ENCODE measurements around the gene TMEM225B. TPM values are rescaled to one million over a fixed set of nuclear protein-coding genes. Genes with fewer than 3 reads are reported as not detected.

Gene TMEM225B, protein sequence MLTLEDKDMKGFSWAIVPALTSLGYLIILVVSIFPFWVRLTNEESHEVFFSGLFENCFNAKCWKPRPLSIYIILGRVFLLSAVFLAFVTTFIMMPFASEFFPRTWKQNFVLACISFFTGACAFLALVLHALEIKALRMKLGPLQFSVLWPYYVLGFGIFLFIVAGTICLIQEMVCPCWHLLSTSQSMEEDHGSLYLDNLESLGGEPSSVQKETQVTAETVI
- total RNA-seq (2022; extraction: Qiagen RNA extraction; ENCODE audit: low read depth): 0.59 to 0.94 TPM (median 0.87 TPM) in 5 replicates

DNA sequence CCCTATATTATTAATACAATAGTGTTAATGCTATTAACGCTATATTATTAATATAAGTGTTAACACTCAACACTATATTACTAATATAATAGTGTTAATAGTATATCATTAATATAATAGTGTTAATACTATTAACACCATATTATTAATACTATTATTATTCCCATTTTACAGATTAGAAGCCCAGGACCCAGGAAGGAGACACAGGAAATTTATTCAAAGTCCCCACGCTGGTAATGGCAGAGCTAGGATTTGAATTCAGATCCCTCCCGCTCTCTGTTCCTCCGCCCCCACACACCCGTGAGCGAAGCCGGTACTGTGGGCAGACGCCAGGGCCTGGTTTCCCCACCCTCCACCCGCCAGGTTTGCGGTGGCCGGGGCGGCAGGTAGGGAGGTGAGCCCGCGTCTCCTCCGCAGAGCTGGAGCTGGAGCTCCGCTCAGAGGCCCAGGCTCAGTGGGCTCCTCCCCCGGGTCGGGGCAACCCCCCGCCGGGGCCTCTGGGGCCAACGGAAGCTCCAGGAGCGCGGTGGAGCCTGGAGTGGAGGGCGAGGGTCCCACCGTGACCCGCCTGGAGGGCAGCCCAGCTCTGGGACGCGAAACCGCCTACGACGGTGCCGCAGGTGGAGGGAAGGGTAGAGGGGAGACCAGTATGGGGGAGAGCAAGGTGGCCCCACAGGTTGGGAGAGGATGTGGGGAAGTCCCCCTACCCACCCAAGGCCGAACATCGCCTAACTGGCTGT lies at the start of gene TMEM225B:
Gene TMEM225B (plus strand): TSS at position 506 of the 740 bp plus-strand sequence. CDS start 6,122 bp downstream, outside the sequence.

DNA sequence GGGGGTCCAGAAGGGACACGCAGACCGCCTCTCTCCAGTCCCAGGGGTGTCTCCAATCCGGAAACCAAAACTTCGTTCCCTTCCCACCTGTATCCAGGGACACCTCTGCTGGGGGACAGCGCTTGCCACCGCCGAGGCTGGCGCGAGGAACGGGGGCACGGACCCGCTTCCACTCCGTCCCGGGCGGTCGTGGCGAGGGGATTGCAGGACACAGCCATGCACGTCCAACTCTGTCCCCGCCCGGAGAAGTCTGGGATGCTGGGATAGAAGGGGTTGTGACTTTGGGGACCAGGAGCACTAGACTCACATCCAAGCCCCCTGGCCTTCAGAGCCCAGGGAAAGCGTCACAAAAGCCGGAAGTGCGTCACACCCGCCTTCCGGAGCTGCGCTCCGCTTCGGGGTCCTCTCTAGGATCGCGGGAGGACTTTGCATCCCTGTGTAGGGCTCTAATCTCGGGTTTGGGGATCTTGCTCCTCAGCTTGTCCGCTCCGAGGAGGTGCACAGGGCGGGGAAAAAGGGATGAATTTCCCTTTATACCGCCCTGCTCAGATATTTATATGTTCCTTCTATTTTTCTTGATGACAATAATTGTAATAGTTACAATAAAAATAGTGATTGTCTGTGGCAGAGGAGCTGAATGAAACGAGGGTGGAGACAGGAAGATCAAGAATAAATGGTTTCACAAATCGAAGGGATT lies 46.2 kb upstream of the TMEM225B start, which contains the start of gene FAM200A:
Gene FAM200A (minus strand): TSS at position 348 of the 697 bp plus-strand sequence. CDS start 3,707 bp downstream, outside the sequence.

DNA sequence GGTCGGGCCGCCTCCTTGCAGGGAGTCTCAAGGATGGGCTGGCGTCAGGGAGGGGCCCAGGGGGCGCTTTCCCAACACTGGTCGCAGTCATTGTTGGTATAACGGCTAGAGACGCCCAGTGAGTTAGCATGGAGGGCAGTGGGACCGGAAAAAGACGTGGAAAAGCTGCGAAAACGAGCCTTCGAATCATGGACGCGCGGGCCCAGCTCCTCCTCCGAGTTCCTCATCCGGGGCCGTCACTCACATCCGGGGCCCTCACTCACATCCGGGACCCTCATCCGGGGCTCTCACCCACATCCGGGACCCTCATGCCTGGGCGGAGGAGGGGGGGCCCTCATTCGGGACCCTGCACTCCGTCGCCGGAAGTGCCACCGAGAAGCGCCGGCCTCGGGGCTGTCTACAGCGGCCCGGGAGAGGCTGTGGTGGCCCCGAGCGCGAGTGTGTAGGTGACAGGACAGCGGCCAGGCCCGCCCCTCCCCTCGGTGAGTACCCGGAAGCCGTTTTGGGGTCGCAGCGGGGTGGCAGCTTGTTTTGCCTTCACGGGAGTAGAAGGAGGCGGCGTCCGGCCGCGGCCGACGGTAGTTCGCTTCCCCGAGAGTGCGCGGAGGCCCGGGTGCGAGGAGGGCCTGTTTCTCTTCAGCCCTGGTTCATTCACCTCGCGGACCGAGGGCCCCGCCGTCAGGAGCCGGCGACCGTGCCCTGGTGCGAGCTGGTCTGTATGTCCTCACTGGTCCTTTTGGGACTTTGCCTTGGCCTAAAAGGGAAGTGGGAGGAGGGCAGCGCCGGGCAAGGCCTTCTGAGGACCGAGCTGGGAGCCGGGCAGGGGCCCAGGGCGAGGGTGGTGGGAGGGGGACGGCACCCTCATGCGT lies 39.5 kb upstream of the TMEM225B start, which contains the start of gene ZNF655:
Gene ZNF655 (plus strand): TSS at position 337 of the 869 bp plus-strand sequence. CDS start 1,918 bp downstream, outside the sequence.

DNA sequence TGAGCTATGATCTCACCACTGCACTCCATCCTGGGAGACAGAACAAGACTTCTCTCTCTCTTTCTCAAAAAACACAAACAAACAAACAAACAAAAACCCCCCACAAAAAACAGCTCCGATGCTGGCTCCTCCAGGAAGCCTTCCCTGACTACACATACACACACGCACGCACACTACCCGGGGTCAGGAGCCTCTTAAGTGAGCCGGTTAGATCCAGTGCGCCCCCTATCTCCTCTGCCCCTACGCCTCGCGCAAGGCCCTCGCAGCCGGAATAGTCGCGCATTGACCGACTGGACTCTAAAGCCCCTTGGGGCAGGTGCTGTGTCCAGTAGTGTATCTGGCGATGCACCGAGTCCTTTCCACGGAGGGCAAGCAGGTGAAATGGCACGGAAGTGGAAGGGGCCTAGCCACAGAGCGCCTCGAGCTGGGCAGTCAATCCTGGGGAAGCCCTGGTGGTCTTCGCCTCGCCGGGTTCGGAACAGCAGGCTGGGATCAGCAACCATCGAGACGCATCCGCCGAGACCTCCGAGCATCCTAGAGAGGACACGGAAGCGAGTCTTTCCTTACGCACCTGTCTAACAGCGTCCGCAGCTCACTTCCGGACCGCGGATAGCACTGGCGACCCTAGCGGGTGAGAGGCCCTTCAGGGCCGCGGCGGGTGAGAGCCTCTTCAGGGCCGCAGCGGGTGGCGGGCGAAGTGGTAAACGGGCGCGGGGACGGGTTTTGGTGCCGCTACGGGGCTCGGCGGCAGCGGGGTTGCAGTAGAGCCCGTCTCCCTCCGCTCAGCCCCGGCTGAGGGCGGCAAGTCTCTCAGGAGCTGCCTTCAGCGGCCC lies 18.5 kb downstream of the TMEM225B start, which contains the start of gene ZSCAN25:
Gene ZSCAN25 (plus strand): TSS at position 588 of the 833 bp plus-strand sequence. CDS start 2,661 bp downstream, outside the sequence.

Other genes with a start within 250 kb of the TMEM225B start
- 283 to 301 TPM (median 298 TPM) in 5 replicates for gene ARPC1B, start 223.5 kb upstream of the TMEM225B start, total RNA-seq (2022; extraction: Qiagen RNA extraction; ENCODE audit: low read depth)
- 172 to 211 TPM (median 188 TPM) in 5 replicates for gene PDAP1, start 189.7 kb upstream of the TMEM225B start, total RNA-seq (2022; extraction: Qiagen RNA extraction; ENCODE audit: low read depth)
- gene BUD31, start 189.3 kb upstream of the TMEM225B start, total RNA-seq (2022; extraction: Qiagen RNA extraction; ENCODE audit: low read depth): 142 to 167 TPM (median 148 TPM) in 5 replicates
- 4.9 to 7.8 TPM (median 6.6 TPM) in 5 replicates for gene PTCD1, start 159.5 kb upstream of the TMEM225B start, total RNA-seq (2022; extraction: Qiagen RNA extraction; ENCODE audit: low read depth)
- gene CPSF4, start 159.3 kb upstream of the TMEM225B start, total RNA-seq (2022; extraction: Qiagen RNA extraction; ENCODE audit: low read depth): 34.5 to 45.3 TPM (median 44.5 TPM) in 5 replicates
- gene ATP5MF, start 132.1 kb upstream of the TMEM225B start, total RNA-seq (2022; extraction: Qiagen RNA extraction; ENCODE audit: low read depth): 865 to 1,452 TPM (median 971 TPM) in 5 replicates
- gene ZNF789, start 125.4 kb upstream of the TMEM225B start, total RNA-seq (2022; extraction: Qiagen RNA extraction; ENCODE audit: low read depth): 7.6 to 9.7 TPM (median 8.4 TPM) in 5 replicates
- gene ZNF394, start 98.0 kb upstream of the TMEM225B start, total RNA-seq (2022; extraction: Qiagen RNA extraction; ENCODE audit: low read depth): 17.6 to 20.7 TPM (median 18.7 TPM) in 5 replicates
- 9.0 to 10.8 TPM (median 9.3 TPM) in 5 replicates for gene ZKSCAN5, start 93.6 kb upstream of the TMEM225B start, total RNA-seq (2022; extraction: Qiagen RNA extraction; ENCODE audit: low read depth)
- gene FAM200A, start 46.2 kb upstream of the TMEM225B start, total RNA-seq (2022; extraction: Qiagen RNA extraction; ENCODE audit: low read depth): 4.2 to 8.0 TPM (median 6.6 TPM) in 5 replicates
- gene ZNF655, start 39.6 kb upstream of the TMEM225B start, total RNA-seq (2022; extraction: Qiagen RNA extraction; ENCODE audit: low read depth): 47.4 to 59.2 TPM (median 58.5 TPM) in 5 replicates
- gene ZSCAN25, start 18.7 kb downstream of the TMEM225B start, total RNA-seq (2022; extraction: Qiagen RNA extraction; ENCODE audit: low read depth): 8.2 to 9.1 TPM (median 8.5 TPM) in 5 replicates
- gene CYP3A5, start 81.7 kb downstream of the TMEM225B start, total RNA-seq (2022; extraction: Qiagen RNA extraction; ENCODE audit: low read depth): 1.1 to 1.6 TPM (median 1.5 TPM) in 5 replicates
- not detected in 5 replicates for gene CYP3A7, start 136.9 kb downstream of the TMEM225B start, total RNA-seq (2022; extraction: Qiagen RNA extraction; ENCODE audit: low read depth)
- 0.10 TPM in 1 of 5 replicates, not detected in the others for gene CYP3A4, start 185.9 kb downstream of the TMEM225B start, total RNA-seq (2022; extraction: Qiagen RNA extraction; ENCODE audit: low read depth)
- gene CYP3A43, start 229.7 kb downstream of the TMEM225B start, total RNA-seq (2022; extraction: Qiagen RNA extraction; ENCODE audit: low read depth): not detected in 5 replicates

All from A549 treated with RU486 at 1 μM for 4 hours (cell line).